ENCODE data around the gene XIST.
"Not testable (repeated sequence)": the region's sequence is repeated elsewhere in the genome, so short reads cannot be mapped to it uniquely, and the experiment has no call there.

XIST gene

GRCh38 chrX:73852467-73852866 lies at the start of gene XIST:
Gene XIST, minus strand, starts transcription at chrX:73852714.
- peak; percentile 86 for DNase-seq

GRCh38 chrX:73898315-73898714 lies 45.8 kb upstream of the XIST start:
- not testable (repeated sequence) for DNase-seq

DNA sequence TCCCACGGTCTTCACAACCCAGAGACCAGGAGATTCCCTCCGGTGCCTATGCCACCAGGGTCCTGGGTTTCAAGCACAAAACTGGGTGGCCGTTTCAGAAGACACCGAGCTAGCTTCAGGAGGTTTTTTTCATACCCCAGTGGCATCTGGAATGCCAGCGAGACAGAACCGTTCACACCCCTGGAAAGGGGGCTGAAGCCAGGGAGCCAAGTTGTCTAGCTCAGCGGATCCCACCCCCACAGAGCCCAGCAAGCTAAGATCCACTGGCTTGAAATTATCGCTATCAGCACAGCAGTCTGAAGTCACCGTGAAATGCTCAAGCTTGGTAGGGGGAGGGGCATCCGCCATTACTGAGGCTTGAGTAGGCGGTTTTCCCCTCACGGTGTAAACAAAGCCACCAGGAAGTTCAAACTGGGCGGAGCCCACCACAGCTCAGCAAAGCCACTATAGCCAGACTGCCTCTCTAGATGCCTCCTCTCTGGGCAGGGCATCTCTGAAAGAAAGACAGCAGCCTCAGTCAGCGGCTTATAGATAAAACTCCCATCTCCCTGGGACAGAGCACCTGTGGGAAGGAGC lies 40.1 kb upstream of the XIST start:
- not testable (repeated sequence) for DNase-seq

- not testable (repeated sequence) for DNase-seq
Measured at GRCh38 chrX:73882260-73882659, 29.7 kb upstream of the XIST start.

DNA sequence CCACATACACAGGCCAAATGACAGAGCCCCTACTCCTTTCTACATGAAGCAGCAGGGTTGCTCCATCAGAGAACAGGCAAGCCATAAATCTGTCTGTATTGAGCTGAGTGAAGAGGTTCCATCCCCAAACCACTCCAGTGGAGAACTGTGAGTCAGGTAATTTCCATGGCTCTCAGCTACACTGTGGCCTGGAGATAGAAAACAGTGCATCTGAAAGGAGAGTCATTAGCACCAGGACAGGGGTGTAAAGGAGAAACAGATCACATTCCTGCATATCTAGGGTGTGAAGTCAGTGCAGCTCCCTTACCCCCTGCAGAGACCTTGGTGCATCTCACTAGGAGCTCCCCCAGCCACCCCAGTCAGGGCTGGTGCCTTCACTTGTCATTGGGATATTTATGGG lies 25.2 kb upstream of the XIST start:
- DNase-seq = no peak

GRCh38 chrX:73876911-73877310 lies 24.4 kb upstream of the XIST start:
- DNase-seq = no peak

DNA sequence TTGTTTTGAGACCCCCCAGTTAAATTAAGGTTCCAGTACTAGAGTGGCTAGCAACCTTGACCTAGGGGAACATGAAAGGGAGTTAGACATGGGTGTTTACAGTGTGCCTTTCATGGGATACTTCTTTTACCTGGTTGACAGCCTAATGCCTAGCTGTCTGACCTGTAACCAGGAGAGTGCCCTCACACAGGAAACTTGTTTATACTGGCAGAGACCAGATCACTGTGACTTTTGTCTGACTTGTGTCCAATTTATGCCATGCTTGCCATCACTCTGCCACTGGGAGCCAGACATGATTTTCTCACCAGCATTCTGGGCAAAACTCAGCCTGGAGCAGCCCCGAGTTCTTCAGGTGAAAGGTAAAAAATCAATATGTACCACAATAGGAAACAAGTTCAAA lies 16.4 kb upstream of the XIST start:
- DNase-seq = no peak

DNA sequence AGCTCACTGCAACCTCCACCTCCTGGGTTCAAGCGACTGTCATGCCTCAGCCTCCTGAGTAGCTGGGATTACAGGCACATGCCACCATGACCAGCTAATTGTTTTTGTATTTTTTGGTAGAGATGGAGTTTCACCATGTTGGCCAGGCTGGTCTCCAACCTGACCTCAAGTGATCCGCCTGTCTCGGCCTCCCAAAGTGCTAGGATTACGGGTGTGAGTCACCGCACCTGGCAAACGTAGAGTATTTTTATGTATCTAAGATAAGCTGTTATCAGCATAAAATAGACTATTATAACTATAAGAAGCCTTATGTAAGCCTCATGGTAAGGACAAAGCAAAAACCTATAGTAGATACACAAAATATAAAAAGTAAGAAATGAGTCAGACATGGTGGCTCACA lies 14.6 kb upstream of the XIST start:
- no peak for DNase-seq

DNA sequence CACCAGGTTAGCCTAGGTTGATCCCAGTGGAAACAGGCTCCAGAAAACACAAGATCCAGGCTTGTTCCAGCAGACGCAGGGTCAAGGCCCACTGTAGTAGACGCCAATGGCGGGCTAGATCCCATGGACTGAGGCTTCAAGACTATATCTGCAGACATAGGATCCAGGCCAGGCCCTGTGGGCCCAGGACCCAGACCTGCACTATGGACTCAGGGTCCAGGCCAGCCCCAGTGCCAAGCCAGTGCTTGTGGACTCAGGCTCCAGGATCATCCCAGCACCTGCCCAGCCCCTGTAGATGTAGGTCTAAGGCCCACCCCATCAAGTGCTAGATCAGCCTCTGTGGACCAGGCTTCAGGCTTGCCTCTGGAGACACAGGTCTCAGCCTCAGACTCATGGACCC lies 11.3 kb upstream of the XIST start:
- DNase-seq = no peak

- DNase-seq = no peak
Measured at GRCh38 chrX:73863268-73863667, 10.8 kb upstream of the XIST start.

DNA sequence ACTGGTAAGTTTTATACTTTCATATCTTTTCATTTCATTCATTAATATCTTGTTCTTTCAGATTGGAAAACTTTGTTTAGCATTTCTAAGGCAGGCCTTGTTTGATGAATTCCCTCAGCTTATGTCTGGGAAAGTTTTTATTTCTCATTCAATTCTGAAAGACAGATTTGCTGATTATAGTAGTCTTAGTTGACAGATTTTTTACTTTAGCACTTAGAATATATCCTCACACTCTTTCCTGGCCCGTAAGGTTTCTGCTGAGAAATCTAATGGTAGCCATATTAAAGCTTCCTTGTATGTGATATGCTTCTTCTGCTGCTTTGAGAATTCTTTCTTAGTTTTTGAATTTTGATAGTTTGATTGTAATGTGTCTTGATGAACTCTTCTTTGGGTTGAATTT lies 7.1 kb upstream of the XIST start:
- DNase-seq = no peak

DNA sequence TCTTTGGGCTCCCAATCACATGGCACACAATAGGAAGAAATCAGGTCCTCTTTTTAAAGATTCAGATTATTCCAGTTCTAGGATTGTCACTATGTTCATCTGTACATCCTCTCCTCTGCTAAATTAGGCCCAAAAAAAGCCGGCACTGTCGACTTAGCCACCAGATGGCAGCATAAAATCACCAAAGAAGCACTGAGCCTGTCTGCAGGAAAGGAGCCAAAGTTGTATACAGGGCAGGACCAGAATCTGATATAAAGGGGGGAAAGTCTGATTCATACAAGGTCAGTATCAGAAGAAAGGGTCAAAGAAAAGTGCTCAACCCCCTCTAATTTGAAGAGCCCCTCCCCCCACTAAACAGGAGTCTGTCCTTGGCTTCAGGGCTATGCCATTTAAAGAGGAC lies 3.0 kb upstream of the XIST start:
- peak; percentile 85 for DNase-seq

GRCh38 chrX:73852022-73852421 lies 492 bp downstream of the XIST start:
- DNase-seq = no peak

DNA sequence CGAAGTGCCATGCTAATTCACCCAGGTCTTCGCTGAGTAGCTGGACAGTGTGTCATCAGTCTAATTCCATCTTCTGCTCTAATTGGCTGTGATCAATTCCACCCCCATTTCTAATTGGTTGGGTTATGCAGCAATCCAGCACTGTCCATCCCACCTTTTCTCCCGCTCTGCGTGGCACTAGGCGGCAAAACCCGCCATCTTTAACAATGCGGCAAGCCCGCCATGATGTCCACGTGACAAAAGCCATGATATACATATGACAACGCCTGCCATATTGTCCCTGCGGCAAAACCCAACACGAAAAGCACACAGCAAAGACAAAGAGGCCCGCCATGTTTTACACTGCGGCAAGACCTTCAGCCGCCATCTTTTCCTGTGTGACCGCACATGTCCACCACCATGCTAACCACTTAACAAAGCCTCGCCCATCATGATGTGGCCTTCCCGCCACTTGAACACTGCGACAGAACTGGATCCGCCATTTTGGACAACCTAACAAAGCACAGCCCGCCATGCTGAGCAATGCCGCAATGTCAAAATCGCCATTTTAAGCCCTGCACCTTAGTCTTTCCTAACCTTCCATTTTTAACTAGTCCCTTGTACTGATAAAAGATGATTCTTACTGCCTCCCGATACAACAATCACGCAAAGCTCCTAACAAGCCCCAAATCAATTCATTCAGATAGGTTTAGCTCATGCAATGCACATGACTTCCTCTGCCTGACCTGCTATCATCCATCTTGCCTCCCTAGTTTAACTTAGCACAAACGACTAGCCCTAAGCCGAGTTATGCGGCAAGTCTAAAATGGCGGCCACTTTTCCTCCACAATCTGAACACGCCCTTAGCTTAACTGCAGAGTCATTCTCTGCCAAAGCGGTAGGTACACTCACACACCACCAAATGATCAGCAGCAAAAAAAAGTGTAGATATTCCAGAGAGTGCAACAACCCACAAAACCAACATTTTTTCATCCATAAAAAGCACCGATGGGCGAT lies 1.2 kb downstream of the XIST start:
- DNase-seq = peak; percentile 92

DNA sequence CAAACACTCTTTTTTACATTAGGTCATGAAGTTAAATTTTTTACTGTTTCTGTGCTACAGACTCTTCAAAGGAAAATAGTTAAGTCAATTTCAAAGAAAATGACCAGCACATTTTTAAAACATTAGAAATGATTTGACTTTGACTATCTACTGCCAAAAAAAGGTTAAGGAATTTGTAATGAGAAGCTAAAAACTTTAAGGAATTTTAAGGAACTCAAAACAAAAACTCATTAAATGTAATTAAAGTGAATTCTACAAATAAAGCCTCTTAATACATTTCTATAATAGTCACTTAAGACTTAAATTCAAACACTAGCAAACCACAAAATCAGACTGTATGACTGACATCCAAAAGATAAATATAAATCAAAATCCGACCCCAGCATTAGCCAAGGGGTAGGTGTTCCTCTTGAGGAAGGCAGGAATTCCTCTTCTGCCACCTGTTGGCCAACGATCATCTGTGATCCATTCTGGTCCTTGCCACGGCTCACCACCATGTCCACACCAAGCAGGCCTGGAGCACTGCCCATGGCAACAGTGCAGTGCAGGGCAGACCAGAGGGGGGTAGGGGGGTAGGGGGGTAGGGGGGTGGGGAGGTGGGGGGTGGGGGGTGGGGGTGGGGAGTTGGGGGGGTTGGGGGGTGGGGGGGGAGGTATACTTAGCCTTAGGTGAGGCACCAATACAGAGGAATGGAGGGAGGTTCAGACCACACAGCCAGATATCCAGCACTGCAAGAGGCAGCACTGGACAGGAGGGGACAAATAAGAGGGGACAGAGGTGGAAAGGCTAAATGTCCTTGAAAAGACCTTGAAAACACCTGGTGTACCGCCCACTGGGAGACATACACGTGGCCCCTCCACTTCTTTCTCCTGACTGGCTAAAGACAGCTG lies 2.1 kb downstream of the XIST start:
- DNase-seq = no peak

DNA sequence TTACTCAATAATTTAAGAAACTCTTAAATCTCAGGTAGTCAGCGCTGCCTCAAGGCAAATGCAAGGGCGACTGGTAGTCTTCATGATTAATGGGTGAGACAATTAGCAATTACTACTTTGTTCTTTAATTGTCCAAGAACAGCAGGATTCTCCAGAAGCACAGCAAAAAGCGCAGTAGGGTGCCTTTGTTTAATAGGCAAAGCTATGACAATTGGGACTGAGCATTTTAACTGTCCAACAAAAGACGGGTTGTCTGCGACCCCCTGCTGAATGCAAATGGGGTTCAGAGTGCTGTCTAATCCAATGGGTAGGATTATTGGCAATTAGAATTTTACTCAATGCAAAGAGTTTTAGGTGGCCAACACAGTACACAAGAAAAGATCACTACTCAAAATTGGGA lies 3.4 kb downstream of the XIST start:
- no peak for DNase-seq

DNA sequence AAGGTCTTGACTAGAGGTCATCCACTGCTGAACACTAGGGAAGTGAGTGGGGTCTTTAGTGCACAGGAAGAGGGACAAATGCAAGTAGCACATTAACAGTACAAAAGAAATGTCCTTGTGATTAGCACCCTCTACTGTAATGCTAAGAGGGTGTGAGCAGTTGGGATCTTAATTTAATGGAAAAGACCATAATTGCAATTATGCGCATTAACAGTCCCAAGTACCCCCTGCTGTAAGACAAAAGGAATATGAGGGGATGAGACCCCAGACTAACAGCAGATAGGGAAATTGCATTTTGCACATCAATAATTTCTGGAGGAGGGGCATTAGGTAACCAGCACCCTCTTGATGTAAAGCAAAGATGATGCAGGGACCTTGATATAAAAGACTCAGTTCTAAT lies 4.5 kb downstream of the XIST start:
- no peak for DNase-seq

DNA sequence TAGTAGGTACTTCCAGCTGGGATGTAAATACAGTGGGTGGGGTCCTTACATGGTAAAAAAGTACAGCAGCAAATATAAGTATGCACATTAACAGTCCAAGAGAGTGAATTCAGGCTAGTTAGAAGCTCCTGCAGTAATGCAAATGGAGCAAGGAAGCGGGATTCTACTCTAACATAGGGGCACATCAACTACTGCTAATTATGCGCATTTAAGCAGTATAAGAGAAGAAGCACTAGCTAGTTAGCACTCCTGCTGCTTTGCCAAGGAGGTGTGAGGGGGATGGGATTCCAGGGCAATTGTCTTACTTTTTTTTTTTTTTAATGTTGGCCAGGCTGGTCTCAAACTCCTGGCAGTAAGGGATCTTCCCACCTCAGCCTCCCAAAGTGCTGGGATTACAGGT lies 5.4 kb downstream of the XIST start:
- DNase-seq = no peak

GRCh38 chrX:73842541-73843234 lies 9.8 kb downstream of the XIST start:
- no peak for DNase-seq

DNA sequence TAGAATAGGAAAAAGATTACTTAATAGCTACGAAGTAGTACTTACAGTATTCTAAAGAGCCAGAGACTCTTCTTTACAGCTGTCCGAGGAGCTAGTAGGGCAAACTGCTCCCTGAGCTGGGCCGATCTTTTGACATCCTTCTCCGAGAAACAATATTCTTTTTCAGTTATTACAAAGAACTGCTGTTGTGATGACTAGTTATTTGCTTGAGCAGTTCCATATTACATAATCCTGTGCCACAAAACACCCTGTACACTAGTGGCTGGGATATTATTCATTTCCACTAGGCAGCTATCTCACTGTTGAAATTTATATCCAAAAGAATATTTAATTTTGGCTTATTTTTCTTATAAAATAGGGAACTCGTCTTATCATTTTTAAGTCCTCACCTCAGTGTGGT lies 11.2 kb downstream of the XIST start:
- DNase-seq = no peak

DNA sequence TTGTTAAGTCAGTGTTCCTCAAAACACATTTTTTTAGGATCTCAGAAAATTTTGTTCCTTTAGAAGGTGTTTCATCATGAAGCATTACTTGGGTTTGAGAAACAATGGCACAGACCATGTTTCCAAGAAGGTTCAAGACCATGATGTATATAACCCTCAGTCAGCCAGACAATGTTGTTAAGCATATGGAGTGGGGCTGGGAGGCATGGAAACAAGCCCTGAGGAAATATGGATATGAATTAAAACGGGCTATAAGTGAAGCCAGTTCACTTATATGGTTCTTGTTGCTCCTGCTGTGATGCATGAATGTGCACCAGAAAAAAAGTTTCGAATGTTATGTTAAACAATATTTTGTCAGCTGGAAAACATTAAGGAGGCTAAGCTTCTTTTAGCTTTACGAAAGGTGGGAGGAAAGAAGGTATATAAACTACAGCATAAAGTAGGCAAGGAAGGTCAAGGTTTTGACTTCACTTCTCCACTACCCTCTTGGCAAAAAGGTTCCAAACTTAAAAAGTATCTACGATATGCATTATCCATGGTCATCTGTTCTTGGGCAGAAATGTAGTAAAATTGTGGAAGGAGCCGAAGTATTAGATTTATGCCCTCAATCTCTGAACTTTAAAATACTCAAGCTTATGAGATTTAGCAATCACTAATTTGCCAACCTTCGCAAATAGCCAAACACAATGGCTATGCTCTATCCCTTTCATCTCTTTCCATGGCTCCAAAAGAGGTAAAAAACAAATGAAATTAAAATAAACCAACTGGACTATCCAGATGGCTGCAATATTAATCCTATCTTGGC lies 12.2 kb downstream of the XIST start:
- DNase-seq = no peak

GRCh38 chrX:73839152-73839551 lies 13.4 kb downstream of the XIST start:
- DNase-seq = no peak

All from midbrain (tissue), 1 donor.